Stimulated activated CD4-positive, alpha-beta T cell treated with anti-CD3 and anti-CD28 coated beads, Interleukin-1b, Interleukin-23, amount 100 ng/mL, for 48 hours (primary cell): Measurements from ENCODE around the gene WASHC3.
A peak's percentile ranks its signal among the peaks of the same experiment; 100 is the strongest.
"Not testable (repeated sequence)": the region's sequence is repeated elsewhere in the genome, so short reads cannot be mapped to it uniquely, and the experiment has no call there.

Experiments
- DNase-seq: peaks from one replicate; pipeline ENCODE4 v3.0.0-alpha.2; 2020

Gene WASHC3, protein sequence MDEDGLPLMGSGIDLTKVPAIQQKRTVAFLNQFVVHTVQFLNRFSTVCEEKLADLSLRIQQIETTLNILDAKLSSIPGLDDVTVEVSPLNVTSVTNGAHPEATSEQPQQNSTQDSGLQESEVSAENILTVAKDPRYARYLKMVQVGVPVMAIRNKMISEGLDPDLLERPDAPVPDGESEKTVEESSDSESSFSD

GRCh38 chr12:102061560-102062418, at the start of gene WASHC3:
Gene WASHC3, minus strand, starts transcription at chr12:102061991. Its CDS starts 29 bp downstream, at chr12:102061962.
- peak; percentile 95 for DNase-seq

- DNase-seq, result no peak
Observed at GRCh38 chr12:102110782-102111181, 49.0 kb upstream of the WASHC3 start.

DNA sequence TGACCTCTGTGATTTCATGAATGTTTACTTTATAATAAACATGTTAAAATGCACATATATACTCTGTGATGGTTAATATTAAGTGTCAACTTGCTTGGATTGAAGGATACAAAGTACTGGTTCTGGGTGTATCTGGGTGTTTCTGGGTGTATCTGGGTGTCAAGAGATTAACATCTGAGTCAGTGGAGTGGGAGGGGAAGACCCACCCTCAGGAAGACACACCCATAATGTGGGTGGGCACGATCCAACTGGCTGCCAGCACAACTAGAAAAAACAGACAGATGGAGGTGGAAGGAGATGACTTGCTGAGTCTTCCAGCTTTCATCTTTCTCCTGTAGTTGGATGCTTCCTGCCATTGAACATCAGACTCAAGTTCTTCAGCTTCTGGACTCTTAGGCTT, 46.2 kb upstream of the WASHC3 start:
- DNase-seq, result no peak

- DNase-seq, result no peak
Observed at GRCh38 chr12:102106905-102107304, 45.1 kb upstream of the WASHC3 start.

- no peak for DNase-seq
Observed at GRCh38 chr12:102096855-102097254, 35.1 kb upstream of the WASHC3 start.

DNA sequence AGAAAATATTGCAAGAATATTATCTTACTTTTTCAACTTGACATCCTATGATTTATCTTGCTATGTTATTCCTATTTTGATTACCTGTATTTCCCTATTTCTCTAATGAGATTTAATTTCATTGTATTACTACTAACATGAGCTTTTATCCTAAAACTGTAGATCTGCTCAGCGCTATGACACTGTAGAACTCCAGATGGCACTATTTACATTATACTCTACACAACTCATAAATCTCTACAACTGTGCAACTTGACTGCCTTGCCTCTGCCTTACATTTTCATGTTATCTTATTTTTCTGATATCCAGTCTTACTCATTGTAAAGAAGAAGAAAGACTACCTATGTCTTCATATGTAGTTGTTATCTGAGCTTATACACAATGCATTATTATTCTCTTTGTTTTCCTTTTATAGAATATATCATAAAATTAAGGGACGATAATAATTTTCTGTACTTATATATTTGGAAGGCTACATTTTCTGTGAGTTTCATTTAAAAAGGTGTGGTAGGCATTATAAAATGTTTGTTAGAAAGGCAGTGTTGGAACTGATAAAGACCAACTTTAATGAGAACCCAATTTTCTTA, 34.0 kb upstream of the WASHC3 start:
- no peak for DNase-seq

DNA sequence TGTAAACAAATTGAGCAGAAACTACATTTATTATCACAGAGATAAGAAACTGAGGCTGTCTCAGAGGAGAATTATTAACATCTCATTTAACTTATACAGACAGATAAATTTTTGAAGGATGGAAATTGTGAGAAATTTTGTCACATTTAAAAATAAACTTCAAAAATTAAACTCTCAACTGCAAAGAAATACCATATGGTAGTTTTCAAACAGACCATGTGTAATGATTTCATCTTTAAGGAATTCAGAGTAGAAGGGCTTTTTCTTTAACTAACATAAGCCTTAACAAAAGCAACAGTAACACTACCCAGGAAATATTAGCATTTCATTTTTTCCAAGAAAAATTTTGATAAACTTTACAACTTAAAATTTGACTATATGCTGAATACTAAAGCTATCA, 31.5 kb upstream of the WASHC3 start:
- no peak for DNase-seq

DNA sequence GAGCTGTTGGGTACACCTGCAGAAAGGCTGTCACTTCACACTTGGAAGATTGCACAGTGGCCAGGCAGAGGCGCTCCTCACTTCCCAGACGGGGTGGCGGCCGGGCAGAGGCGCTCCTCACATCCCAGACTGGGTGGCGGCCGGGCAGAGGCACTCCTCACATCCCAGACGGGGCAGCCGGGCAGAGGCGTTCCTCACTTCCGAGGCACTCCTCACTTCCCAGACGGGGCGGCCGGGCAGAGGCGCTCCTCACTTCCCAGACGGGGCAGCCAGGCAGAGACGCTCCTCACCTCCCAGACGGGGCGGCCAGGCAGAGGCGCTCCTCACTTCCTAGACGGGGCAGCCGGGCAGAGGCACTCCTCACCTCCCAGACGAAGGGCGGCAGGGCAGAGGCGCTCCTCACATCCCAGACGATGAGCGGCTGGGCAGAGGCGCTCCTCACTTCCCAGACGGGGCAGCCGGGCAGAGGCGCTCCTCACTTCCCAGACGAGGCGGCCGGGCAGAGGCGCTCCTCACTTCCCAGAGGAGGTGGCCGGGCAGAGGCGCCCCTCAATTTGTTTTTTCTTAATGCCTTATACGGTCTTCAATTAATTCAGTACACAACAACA, 27.5 kb upstream of the WASHC3 start:
- DNase-seq, result not testable (repeated sequence)

DNA sequence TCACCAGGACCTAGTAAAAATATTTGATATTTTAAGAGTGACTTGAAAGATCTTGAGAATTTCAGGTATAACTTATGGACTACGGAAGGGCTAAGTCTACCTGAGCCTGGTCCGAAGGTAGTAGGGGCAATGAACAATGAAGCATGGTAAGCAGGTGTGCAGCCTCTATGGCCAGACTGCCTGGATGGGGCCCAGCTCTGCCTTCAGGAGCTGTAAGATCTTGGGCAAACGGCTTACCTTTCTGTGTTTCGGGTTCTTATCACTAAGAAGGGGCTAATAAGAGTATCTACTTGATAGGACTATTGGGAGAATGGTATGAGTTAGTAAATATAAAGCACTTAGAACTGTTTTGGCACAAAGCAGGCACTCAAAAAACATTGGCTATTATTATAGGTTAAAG, 19.1 kb upstream of the WASHC3 start:
- no peak for DNase-seq

DNA sequence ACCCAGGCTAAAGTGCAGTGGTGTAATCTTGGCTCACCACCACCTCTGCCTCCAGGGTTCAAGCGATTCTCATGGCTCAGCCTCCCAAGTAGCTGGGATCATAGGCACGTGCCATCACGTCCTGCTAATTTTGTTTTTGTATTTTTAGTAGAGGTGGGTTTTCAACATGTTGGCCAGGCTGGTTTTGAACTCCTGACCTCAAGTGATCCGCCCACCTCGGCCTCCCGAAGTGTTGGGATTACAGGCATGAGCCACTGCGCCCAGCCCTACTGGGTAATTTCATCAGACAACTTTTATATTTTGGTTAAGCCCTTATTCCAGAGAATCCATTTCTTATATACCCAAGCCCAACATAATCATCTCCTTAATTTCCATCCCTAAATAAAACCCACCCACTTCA, 10.3 kb upstream of the WASHC3 start:
- DNase-seq, result not testable (repeated sequence)

- DNase-seq, result no peak
Observed at GRCh38 chr12:102069707-102070106, 7.9 kb upstream of the WASHC3 start.

GRCh38 chr12:102067574-102068258, 5.9 kb upstream of the WASHC3 start:
- DNase-seq, result no peak

DNA sequence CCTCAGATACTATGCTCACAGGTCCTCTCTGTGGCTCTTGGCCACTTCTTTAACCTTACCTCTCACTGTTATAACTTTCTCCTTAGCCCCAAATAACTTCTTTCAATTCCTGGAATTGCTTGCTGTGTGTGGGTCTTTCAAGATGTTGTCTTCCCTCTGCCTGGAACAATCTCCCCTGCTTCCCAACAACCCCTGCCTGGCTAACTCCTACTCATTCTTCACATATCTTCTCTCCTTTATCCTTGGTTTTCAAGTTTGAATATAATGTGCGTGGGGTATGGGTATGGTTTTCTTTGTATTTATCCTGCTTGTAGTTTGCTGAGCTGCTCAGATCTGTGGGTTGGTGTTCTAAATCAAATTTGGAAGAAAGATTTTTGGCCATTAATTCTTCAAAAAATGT, 2.7 kb upstream of the WASHC3 start:
- DNase-seq, result no peak

DNA sequence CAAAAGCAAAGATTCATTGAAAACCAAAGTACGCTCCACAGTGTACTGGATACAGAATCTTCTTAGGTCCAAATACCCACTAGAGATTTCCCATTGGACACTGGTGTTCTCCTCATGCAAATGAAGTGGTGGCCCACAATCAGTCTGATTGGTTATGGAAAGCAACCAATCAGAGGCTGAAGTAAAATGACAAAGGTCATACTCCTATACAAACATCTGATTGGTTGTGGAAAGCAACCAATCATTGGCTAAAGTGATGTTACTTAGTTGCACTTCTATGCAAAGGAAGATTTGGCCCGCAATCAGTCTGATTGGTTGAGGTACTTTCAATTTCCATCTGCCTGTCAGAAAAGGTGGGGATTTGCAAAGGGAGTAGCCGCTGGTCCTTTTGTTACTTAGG, 1.3 kb upstream of the WASHC3 start:
- DNase-seq, result no peak

- DNase-seq, result no peak
Observed at GRCh38 chr12:102062419-102062806, 622 bp upstream of the WASHC3 start.

GRCh38 chr12:102061096-102061559, 663 bp downstream of the WASHC3 start:
- DNase-seq, result no peak

GRCh38 chr12:102059343-102059742, 2.4 kb downstream of the WASHC3 start:
- no peak for DNase-seq

- no peak for DNase-seq
Observed at GRCh38 chr12:102054345-102054744, 7.4 kb downstream of the WASHC3 start.

- no peak for DNase-seq
Observed at GRCh38 chr12:102053062-102053349, 8.8 kb downstream of the WASHC3 start.

DNA sequence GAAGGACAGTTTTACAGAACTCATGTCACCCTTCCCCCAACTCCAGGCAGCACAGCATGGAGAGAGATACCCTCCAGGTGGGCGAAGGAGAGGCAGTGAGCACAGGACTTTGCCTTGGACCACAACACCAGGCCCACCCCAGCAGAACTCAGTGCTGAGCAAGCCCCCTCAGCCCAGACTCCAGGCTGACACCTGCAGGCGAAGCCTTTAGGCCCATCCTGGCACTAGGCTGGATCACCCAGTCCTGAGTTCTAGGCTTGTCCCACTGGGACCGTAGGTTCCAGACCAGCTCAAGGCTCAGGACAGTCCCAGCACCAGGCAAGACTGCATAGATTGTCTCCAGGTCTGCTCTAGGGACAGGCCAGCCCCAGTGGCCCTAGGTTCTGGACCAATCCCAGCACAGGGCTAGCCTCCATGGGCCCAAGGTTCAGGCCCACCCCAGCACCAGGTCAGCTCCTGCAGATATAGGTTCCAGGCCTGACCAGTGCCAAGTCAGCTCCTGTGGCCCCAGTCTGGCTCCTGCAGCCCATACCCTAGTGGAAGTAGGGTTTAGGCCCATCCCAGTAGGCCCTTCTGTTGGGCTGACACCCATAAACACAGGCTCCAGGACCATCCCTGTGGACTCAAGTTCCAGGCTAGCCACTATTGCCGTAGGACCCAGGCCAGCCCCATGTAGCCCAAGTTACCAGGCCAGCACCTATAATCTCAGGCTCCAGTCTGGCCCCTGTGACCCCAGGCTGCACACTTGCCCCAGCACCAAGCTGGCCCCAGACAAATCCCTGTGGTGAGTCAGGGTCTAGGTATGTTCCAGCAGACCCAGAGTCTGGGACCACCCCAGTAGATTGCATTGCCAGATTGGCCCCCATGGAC, 9.4 kb downstream of the WASHC3 start:
- no peak for DNase-seq

GRCh38 chr12:102051431-102051965, 10.3 kb downstream of the WASHC3 start:
- no peak for DNase-seq
